ENCODE results near the gene OPN4.

OPN4 gene

GRCh38 chr10:86699991-86700840 lies 45.9 kb downstream of the OPN4 start:
- no peak for DNase-seq (ENCODE audit: low read depth)

GRCh38 chr10:86700851-86701617 lies 46.7 kb downstream of the OPN4 start:
- DNase-seq (ENCODE audit: low read depth): no peak

GRCh38 chr10:86703176-86703575 lies 48.8 kb downstream of the OPN4 start:
- no peak for DNase-seq (ENCODE audit: low read depth)

DNA sequence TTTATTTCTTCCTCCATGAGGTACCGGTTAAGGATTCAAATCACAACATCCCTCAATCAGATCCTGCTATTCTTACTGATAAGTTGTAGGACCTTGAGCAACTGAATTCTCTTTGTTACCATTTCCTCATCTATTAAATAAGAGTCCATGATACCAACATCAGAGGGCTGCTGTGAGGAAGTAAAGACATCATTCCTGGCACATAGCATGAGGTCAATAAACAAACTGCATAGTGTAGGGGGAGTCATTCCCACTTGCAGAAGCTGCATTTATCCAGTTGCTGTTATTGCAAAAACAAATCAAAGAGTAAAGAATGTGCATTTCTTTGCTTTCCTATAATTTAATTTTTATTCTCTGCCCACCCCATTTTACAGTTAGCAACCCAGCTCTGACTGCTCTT lies 50.8 kb downstream of the OPN4 start:
- no peak for DNase-seq (ENCODE audit: low read depth)

- no peak for DNase-seq (ENCODE audit: low read depth)
Observed at GRCh38 chr10:86705905-86706304, 51.6 kb downstream of the OPN4 start.

DNA sequence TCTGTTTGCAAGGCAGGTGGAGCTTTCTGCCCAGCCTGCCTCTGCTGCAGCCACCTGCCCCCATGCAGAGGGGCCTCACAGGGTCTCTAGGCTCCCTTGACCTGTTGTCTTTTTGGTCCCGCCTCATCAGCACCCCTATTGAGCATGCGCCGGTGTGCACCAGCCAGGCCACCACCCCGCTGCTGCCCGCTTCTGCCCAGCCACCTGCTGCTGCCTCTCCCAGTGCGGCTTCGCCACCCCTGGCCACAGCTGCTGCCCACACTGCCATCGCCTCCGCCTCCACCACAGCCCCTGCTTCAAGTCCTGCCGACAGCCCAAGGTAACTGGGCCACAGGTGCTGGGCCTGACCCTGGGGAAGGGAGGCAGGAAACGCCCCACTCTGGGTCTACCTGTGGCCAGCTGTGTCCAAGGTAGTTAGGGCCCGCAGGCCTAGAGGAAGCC lies 52.1 kb downstream of the OPN4 start:
- no peak for DNase-seq (ENCODE audit: low read depth)

DNA sequence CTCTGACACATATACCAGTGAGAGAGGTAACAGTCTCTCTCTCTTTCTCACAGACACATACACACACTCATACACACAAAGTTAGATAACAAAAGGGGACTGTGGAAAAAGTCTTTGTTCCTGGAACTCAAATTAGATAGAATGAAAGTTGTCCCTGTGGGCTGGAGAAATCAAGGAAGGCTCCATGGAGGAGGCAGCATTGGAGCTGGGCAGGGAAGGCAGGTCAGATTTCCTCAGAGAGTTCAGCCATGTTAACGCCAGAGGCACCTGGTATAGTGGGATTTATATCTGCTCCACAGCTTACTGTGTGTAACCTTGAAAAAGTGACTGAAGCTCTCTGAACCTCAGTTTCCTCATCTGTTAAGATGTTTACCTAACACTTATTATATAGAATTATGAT lies 52.6 kb downstream of the OPN4 start:
- DNase-seq (ENCODE audit: low read depth): no peak

DNA sequence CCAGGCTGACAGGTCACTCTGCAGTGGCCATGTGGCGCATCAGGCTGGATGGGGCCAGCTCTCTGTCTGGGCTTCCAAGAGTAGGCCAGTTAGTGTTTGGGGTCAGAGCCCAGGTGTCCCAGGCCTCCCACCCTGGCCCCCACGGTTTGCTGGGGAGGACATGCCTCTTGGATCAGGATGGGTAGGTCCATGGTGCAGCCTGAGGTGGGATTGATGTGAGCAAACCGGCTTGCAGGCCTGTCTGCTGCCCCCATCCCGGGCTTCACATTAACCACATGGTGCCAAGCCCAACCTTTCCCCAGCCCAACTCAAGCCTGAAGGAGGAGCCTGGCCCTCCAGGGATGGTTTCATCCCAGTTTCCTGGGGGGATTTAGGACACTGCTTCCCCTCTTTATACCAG lies 53.2 kb downstream of the OPN4 start:
- no peak for DNase-seq (ENCODE audit: low read depth)

- no peak for DNase-seq (ENCODE audit: low read depth)
Observed at GRCh38 chr10:86708068-86708782, 53.9 kb downstream of the OPN4 start.

DNA sequence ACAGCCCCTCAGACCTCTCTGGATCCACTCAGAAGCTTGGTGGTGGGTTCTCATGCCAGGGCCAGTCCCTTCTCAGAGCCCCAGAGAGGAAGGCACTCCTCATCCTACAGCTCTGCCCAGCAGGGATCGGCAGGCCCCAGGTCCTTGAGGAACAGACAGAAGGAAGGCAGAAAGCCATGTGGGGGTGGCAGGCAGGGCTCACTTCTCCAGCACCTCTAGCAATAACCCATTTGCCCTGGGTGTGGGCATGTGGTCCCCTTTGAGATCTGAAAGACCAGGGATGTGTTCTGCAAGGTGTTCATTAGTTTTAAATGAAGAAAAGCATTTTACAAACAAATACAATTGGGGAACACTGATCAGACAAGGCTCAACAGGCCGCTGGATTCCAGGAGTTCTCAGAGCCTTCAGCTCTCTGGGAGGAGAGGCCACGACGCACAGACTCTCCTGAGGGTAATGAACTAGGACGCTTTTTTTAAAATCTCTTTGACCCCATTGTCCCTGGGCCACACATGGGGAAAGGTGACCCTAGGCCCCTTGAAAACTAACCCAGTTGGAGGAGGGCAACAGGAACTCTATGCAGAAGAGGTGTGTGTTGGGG lies 54.5 kb downstream of the OPN4 start:
- no peak for DNase-seq (ENCODE audit: low read depth)

DNA sequence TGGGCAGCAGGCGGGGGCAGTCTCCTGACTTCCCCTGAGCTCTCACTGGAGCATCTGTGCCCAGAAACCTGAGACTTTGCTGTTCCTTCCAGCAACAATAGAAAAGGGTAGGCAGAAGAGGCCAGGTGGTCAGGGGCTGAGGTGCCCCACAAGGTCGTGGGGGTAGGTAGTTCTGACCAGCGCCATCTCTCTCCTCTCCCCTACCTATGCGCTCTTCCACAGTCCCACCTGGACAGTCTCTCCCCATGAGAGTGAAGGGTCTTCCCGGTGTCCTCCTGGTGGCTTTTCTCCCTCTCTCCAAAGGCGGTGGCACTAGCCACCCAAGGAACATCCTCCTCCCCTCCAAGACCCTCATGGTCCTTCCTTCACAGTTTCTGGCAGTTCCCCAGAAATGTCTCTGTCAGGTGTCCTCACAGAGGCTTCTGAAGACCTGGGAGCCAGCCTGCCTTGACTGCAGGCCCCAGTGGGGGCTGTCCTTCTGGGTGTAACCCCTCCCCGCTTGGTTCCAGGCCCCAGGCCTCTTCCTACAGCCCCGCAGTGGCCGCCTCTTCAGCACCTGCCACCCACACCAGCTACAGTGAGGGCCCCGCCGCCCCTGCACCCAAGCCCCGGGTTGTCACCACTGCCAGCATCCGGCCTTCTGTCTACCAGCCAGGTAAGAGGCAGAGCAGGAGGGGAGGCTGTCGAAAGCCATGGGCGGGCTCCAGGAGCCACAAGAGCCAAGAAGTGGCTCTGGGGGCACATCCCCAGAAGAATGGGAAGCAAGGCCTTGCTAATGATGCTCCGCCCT lies 55.2 kb downstream of the OPN4 start:
- DNase-seq (ENCODE audit: low read depth): no peak

GRCh38 chr10:86710987-86711512 lies 56.7 kb downstream of the OPN4 start:
- DNase-seq (ENCODE audit: low read depth): peak; percentile 92

DNA sequence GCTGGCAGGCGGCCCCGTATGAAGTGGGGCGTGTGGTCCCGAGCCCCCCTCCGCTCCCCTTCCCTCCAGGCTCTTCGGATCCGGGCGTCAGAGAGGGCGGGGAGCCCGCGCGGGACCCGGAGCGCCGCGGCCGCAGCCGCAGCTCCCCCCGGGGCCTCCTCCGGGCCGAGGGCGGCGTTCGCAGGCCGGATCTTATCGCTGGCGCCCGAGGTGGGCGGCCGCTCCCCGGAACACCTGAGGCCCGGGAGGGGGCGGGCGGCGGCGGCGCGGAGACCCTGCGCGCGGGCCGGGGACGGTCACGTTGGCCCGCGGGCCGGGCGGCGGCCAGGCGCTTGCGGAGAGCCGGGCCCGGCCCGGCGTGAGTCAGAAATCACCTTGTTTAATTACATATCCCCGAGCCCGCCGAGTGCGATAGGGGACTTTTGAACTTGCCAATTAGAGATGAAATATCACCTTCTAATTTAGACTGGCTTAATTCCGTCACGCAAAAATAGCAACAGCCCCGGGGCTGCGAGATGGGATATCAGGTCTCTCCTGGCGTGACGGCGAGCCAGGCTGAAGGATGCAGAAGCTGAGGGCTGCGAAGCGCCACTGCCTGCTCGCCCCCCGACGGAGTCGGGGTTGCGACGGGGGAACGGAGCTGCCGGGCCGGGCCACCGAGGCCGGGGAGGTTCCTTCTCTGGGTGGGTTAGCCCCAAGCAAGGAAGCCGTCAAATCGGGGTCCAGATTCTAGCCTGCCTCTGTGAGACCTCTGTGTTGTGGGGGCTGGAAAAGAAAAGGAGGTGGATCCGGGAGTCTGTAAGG lies 57.4 kb downstream of the OPN4 start:
- DNase-seq (ENCODE audit: low read depth): peak; percentile 54

- DNase-seq (ENCODE audit: low read depth): no peak
Observed at GRCh38 chr10:86712317-86712707, 58.0 kb downstream of the OPN4 start.

DNA sequence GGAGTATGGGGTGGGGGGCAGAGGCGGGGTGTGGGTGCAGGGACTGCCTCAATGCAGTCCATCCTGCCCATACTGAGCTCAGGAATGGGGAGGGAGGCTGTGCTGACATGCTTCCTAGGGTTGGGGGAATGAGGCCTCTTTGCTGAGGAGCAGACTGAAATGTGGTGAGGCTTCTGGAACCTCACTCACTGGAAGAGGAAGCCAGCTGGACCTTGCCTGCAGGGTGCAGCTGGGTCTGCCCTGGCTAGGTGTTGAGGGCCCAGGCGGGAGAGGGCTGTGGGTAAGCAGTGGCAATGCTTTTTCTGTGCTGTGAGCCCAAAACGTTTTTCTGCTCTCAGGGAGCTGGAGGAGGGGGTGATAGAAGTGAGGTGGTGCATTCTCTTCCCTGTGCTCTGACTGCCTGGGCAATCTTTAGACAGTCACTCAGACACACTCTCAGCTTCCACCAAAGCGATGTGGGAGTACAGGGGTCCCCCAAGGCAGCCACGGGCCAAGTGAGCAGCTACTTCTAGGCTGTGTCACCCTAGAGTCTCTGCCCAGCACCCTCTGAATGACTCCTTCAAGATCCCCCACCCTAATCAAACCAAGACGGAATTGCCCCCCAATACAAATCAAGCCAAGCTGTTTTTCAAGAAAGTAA lies 60.9 kb downstream of the OPN4 start:
- DNase-seq (ENCODE audit: low read depth): no peak

- DNase-seq (ENCODE audit: low read depth): no peak
Observed at GRCh38 chr10:86715836-86716235, 61.5 kb downstream of the OPN4 start.
